ENCODE data around the gene C19orf67. TPM values are rescaled to one million over a fixed set of nuclear protein-coding genes. Genes with fewer than 3 reads are reported as not detected.

C19orf67 gene
- total and polyA plus RNA-seq, 2 of the 13 experiments (the other 11 are each of a cell fraction or from before 2014, with no cell fraction given): 0.11 to 0.32 TPM

- TF ChIP-seq, protein P1, sequence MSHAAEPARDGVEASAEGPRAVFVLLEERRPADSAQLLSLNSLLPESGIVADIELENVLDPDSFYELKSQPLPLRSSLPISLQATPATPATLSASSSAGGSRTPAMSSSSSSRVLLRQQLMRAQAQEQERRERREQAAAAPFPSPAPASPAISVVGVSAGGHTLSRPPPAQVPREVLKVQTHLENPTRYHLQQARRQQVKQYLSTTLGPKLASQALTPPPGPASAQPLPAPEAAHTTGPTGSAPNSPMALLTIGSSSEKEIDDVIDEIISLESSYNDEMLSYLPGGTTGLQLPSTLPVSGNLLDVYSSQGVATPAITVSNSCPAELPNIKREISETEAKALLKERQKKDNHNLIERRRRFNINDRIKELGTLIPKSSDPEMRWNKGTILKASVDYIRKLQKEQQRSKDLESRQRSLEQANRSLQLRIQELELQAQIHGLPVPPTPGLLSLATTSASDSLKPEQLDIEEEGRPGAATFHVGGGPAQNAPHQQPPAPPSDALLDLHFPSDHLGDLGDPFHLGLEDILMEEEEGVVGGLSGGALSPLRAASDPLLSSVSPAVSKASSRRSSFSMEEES (CRISPR knock-in tag; IDR thresholded peaks at IDR 0.05): no peak
- TF ChIP-seq SAP130 (CRISPR knock-in tag; IDR thresholded peaks at IDR 0.05; ENCODE audit: low read depth) (0 out of 2 replicates have a peak, but pooled peaks have one; percentile 14), STAG1 (CRISPR knock-in tag; IDR thresholded peaks at IDR 0.05) (peak; percentile 56)
Measured at GRCh38 chr19:14097532-14098151, 12.1 kb upstream of the C19orf67 start (continued).

GRCh38 chr19:14096272-14096992 lies 10.8 kb upstream of the C19orf67 start:
- in situ Hi-C loops (cut with HindIII; ENCODE audit: extremely low pct_ligation_motif_present, low pct_unique_long_range_greater_than_20kb): no loop called here
- ATAC-seq (peak; percentile 67), DNase-seq (ENCODE audit: low spot score) (no peak), FAIRE-seq (no peak)
- H4K20me1 ChIP-seq (ENCODE audit: insufficient read depth, low read length): no peaks in the 10 kb centered on the region
- ChIA-PET POLR2A (interaction anchor here (1.0 to 1.3 kb wide), 2 partner anchors 21 to 22 kb away, joined by 3 read pairs; partner anchors contain the start of gene PRKACA), CTCF (ENCODE audit: low intra/inter-chr PET ratio, low total read pairs) (no interaction called here)
- no peaks in the 10 kb centered on the region for H3K79me2 ChIP-seq (ENCODE audit: insufficient read depth, low read length)
- H3K27me3 ChIP-seq (ENCODE audit: control insufficient read depth in 1 of 2, insufficient read depth in 2 of 2, low read length in 2 of 2): no peaks in the 10 kb centered on the region
- no peak overlapping the region for H3K9ac ChIP-seq (ENCODE audit: insufficient read depth, low read depth, low read length)
- intact Hi-C loops (cut with micrococcal nuclease; ENCODE audit: unreplicated experiment): no loop called here
- H3K9me3 ChIP-seq (ENCODE audit: low read length): peaks cover 6% of the 10 kb centered on the region; the same call in 1 of the 2 replicates
- H3K4me1 ChIP-seq (ENCODE audit: insufficient read depth, low read length): peaks cover 6% of the 10 kb centered on the region
- no peak overlapping the region for H2AFZ ChIP-seq (ENCODE audit: low read length)
- H3K36me3 ChIP-seq (replicated peaks in 1 of 2; ENCODE audit: control insufficient read depth in 1 of 2, insufficient read depth in 2 of 2, low read length in 2 of 2): peaks cover 3 to 15% of the 10 kb centered on the region in 2 experiments; a peak in 4 of 5 replicates
- no TSS peak for BruUV-seq (replicated peaks)
- 95% methylated on average over 8 of the region's 11 CpGs for WGBS (ENCODE audit: low lambda C conversion rate)
- no peak overlapping the region for H3K4me2 ChIP-seq (ENCODE audit: low read depth, low read length)
- H3K4me3 ChIP-seq (replicated peaks in 1 of 3; ENCODE audit: insufficient read depth in 1 of 3, low read depth in 2 of 3, low read length in 3 of 3): no peak overlapping the region
- no peak overlapping the region for H3K27ac ChIP-seq (ENCODE audit: extremely low read length, insufficient read depth, low read length)
- TF ChIP-seq PHB2 (IDR thresholded peaks at IDR 0.05; ENCODE audit: partially characterized antibody) (no peak), ARNT (IDR thresholded peaks at IDR 0.05) (no peak), TEAD3 (CRISPR knock-in tag; optimal IDR thresholded peaks at IDR 0.05; ENCODE audit: borderline replicate concordance) (no peak), SALL1 (CRISPR knock-in tag; IDR thresholded peaks at IDR 0.05) (no peak), SNAPC4 (CRISPR knock-in tag; IDR thresholded peaks at IDR 0.05) (no peak), BCL6 (CRISPR knock-in tag; IDR thresholded peaks at IDR 0.05) (no peak), ZNF326 (CRISPR knock-in tag; IDR thresholded peaks at IDR 0.05; ENCODE audit: borderline replicate concordance) (no peak), HNRNPK (IDR thresholded peaks at IDR 0.05; ENCODE audit: low read depth, low read length, poor library complexity, severe bottlenecking) (no peak), ZFP90 (CRISPR knock-in tag; IDR thresholded peaks at IDR 0.05; ENCODE audit: borderline replicate concordance) (no peak), ZNF274 (CRISPR knock-in tag; IDR thresholded peaks at IDR 0.05) (no peak)
